Activated T-helper 17 cell treated with anti-CD3 and anti-CD28 coated beads, Interleukin-2, amount 50 U/mL, for 72 hours (primary cell): ENCODE results near the gene DNM3. TPM values are rescaled to one million over a fixed set of nuclear protein-coding genes. Genes with fewer than 3 reads are reported as not detected.

Experiments used
- ATAC-seq: fragments of 150-1000 bp; cut with Tn5 transposase; replicated peaks from 2 replicates; pipeline ENCODE4 v1.10.0; 2021; ENCODE audit warnings: mild to moderate bottlenecking, moderate library complexity
- H3K27ac Mint-ChIP-seq: one replicate; pipeline ENCODE4 v1.8.0; 2022; ENCODE audit warnings: mixed read lengths
- H3K27me3 Mint-ChIP-seq: one replicate; pipeline ENCODE4 v1.8.0; 2022; ENCODE audit warnings: mixed read lengths
- H3K36me3 Mint-ChIP-seq: one replicate; pipeline ENCODE4 v1.8.0; 2022; ENCODE audit warnings: low read depth, mild to moderate bottlenecking, mixed read lengths
- H3K4me1 Mint-ChIP-seq: one replicate; pipeline ENCODE4 v1.8.0; 2022; ENCODE audit warnings: mixed read lengths
- H3K4me3 Mint-ChIP-seq: one replicate; pipeline ENCODE4 v1.8.0; 2022; ENCODE audit warnings: mild to moderate bottlenecking, mixed read lengths
- H3K9me3 Mint-ChIP-seq: one replicate; pipeline ENCODE4 v1.8.0; 2022; ENCODE audit warnings: mixed read lengths
- total RNA-seq, 2 donors: library from RNA; stranded (reverse); gene quantifications; one replicate each; pipeline ENCODE4 v1.2.3, GENCODE V29; 2022

DNM3 gene
- total RNA-seq, 2 donors from 2014 or later = 3.0 to 5.8 TPM

- H3K4me3 Mint-ChIP-seq = no peak overlapping the region
- no peak overlapping the region for H3K27ac Mint-ChIP-seq
- H3K4me1 Mint-ChIP-seq = peaks cover 2% of the 10 kb centered on the region
- no peak for ATAC-seq
- no peaks in the 10 kb centered on the region for H3K36me3 Mint-ChIP-seq
- no peaks in the 10 kb centered on the region for H3K27me3 Mint-ChIP-seq
- H3K9me3 Mint-ChIP-seq = no peaks in the 10 kb centered on the region
Measured at GRCh38 chr1:172386046-172386445, 544.7 kb downstream of the DNM3 start.

GRCh38 chr1:172388490-172388889, 547.2 kb downstream of the DNM3 start:
- Mint-ChIP-seq H3K36me3 (no peaks in the 10 kb centered on the region), H3K9me3 (no peaks in the 10 kb centered on the region), H3K27ac (no peak overlapping the region), H3K4me3 (no peak overlapping the region), H3K27me3 (no peaks in the 10 kb centered on the region), H3K4me1 (peaks cover 5% of the 10 kb centered on the region)
- ATAC-seq = no peak

- Mint-ChIP-seq H3K4me1 (peaks cover 20% of the 10 kb centered on the region), H3K27me3 (no peaks in the 10 kb centered on the region), H3K4me3 (no peak overlapping the region), H3K27ac (no peak overlapping the region), H3K36me3 (no peaks in the 10 kb centered on the region), H3K9me3 (no peaks in the 10 kb centered on the region)
- no peak for ATAC-seq
Measured at GRCh38 chr1:172390301-172390682, 549.0 kb downstream of the DNM3 start.

GRCh38 chr1:172390683-172391551, 549.6 kb downstream of the DNM3 start:
- H3K4me3 Mint-ChIP-seq = peak overlapping the region; percentile 59
- no peaks in the 10 kb centered on the region for H3K27me3 Mint-ChIP-seq
- H3K9me3 Mint-ChIP-seq = no peaks in the 10 kb centered on the region
- H3K27ac Mint-ChIP-seq = peak overlapping the region; percentile 62
- peaks cover 20% of the 10 kb centered on the region for H3K4me1 Mint-ChIP-seq
- ATAC-seq = no peak
- H3K36me3 Mint-ChIP-seq = no peaks in the 10 kb centered on the region

GRCh38 chr1:172391976-172392375, 550.7 kb downstream of the DNM3 start:
- H3K27ac Mint-ChIP-seq = no peak overlapping the region
- H3K9me3 Mint-ChIP-seq = no peaks in the 10 kb centered on the region

GRCh38 chr1:172393354-172393753, 552.1 kb downstream of the DNM3 start:
- ATAC-seq = no peak
- Mint-ChIP-seq H3K27me3 (no peaks in the 10 kb centered on the region), H3K4me1 (peaks cover 29% of the 10 kb centered on the region), H3K36me3 (no peaks in the 10 kb centered on the region), H3K4me3 (peak overlapping the region; percentile 63), H3K9me3 (no peaks in the 10 kb centered on the region), H3K27ac (peak overlapping the region; percentile 76)

More at GRCh38 chr1:172391976-172392375, 550.7 kb downstream of the DNM3 start:
- Mint-ChIP-seq H3K36me3 (no peaks in the 10 kb centered on the region), H3K4me1 (peaks cover 20% of the 10 kb centered on the region), H3K4me3 (no peak overlapping the region), H3K27me3 (no peaks in the 10 kb centered on the region)
- ATAC-seq = no peak

- H3K4me1 Mint-ChIP-seq = peaks cover 38% of the 10 kb centered on the region
- H3K27me3 Mint-ChIP-seq = no peaks in the 10 kb centered on the region
- peak overlapping the region; percentile 76 for H3K27ac Mint-ChIP-seq
- no peaks in the 10 kb centered on the region for H3K36me3 Mint-ChIP-seq
- ATAC-seq = peak; percentile 92
- H3K9me3 Mint-ChIP-seq = no peaks in the 10 kb centered on the region
- peak overlapping the region; percentile 63 for H3K4me3 Mint-ChIP-seq
Measured at GRCh38 chr1:172394141-172394751, 552.9 kb downstream of the DNM3 start.

GRCh38 chr1:172394811-172395210, 553.5 kb downstream of the DNM3 start:
- H3K36me3 Mint-ChIP-seq = no peaks in the 10 kb centered on the region
- no peaks in the 10 kb centered on the region for H3K27me3 Mint-ChIP-seq
- H3K27ac Mint-ChIP-seq = peak overlapping the region; percentile 76
- H3K4me1 Mint-ChIP-seq = peaks cover 42% of the 10 kb centered on the region
- no peaks in the 10 kb centered on the region for H3K9me3 Mint-ChIP-seq
- H3K4me3 Mint-ChIP-seq = peak overlapping the region; percentile 63
- ATAC-seq = peak; percentile 12

- ATAC-seq = no peak
Measured at GRCh38 chr1:172395576-172395975, 554.3 kb downstream of the DNM3 start.

GRCh38 chr1:172397221-172397620, 555.9 kb downstream of the DNM3 start:
- Mint-ChIP-seq H3K4me3 (no peak overlapping the region), H3K27ac (no peak overlapping the region), H3K4me1 (peaks cover 46% of the 10 kb centered on the region), H3K27me3 (no peaks in the 10 kb centered on the region), H3K9me3 (no peaks in the 10 kb centered on the region), H3K36me3 (no peaks in the 10 kb centered on the region)
- ATAC-seq = peak; percentile 76

More at GRCh38 chr1:172395576-172395975, 554.3 kb downstream of the DNM3 start:
- no peaks in the 10 kb centered on the region for H3K27me3 Mint-ChIP-seq
- H3K4me3 Mint-ChIP-seq = no peak overlapping the region
- H3K9me3 Mint-ChIP-seq = no peaks in the 10 kb centered on the region
- no peaks in the 10 kb centered on the region for H3K36me3 Mint-ChIP-seq
- H3K4me1 Mint-ChIP-seq = peaks cover 46% of the 10 kb centered on the region
- no peak overlapping the region for H3K27ac Mint-ChIP-seq

- Mint-ChIP-seq H3K27me3 (no peaks in the 10 kb centered on the region), H3K9me3 (no peaks in the 10 kb centered on the region), H3K36me3 (no peaks in the 10 kb centered on the region), H3K4me1 (peaks cover 46% of the 10 kb centered on the region), H3K27ac (no peak overlapping the region), H3K4me3 (no peak overlapping the region)
- ATAC-seq = no peak
Measured at GRCh38 chr1:172397633-172398032, 556.3 kb downstream of the DNM3 start.

GRCh38 chr1:172398193-172398592, 556.9 kb downstream of the DNM3 start:
- Mint-ChIP-seq H3K9me3 (no peaks in the 10 kb centered on the region), H3K4me1 (peaks cover 44% of the 10 kb centered on the region), H3K27me3 (no peaks in the 10 kb centered on the region), H3K27ac (peak overlapping the region; percentile 51), H3K4me3 (no peak overlapping the region), H3K36me3 (no peaks in the 10 kb centered on the region)
- ATAC-seq = no peak

- ATAC-seq = peak; percentile 51
- H3K4me3 Mint-ChIP-seq = peak overlapping the region; percentile 65
- H3K36me3 Mint-ChIP-seq = no peaks in the 10 kb centered on the region
- H3K9me3 Mint-ChIP-seq = no peaks in the 10 kb centered on the region
- peak overlapping the region; percentile 51 for H3K27ac Mint-ChIP-seq
- H3K4me1 Mint-ChIP-seq = peaks cover 36% of the 10 kb centered on the region
- no peaks in the 10 kb centered on the region for H3K27me3 Mint-ChIP-seq
Measured at GRCh38 chr1:172398970-172399755, 557.9 kb downstream of the DNM3 start.
